IPS-11a (cell line): ENCODE data around the gene NCK2.
"Not testable (repeated sequence)": the region's sequence is repeated elsewhere in the genome, so short reads cannot be mapped to it uniquely, and the experiment has no call there.

ENCODE experiments used
- H3K4me3 ChIP-seq: one replicate; pipeline ENCODE4 v1.5.1; 2013; ENCODE audit warnings: low read depth, low read length, control low read depth

Gene NCK2

DNA sequence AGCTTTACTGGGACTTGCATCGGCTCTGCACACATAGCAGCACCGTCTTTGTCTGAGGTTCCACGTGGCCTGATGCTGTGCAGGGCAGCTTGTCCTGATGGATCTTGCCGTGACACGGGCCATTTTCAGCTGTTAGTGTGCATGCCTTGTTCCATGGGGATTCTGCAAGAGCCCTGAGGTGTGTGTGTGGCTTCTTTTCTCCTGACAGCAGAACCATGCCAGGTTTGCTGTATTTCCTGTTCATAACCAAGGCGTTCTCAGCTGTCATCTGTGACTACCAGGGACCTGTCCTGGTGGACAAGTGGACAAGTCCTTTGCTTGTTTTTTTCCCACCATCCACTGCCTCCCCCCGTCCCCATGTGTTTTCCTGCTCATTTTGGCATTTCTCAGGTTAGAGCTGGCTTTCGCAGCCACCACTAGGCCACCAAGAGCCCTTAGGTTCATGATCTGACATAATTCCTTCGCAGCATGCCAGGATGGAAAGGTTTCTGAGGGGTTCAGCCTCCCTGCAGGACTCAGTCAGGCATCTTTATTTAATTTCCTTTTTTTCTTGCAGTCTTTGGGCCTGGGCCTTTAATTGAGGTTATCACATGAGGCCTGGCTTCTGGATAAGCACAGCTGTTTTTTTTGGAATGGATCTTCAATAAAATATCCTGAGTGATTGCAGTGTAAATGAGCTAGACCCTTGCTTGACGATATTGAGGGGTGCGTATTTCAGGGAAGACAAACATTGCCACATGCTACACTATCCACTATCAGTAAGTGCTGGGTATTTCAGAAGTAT lies 139.4 kb downstream of the NCK2 start:
- H3K4me3 ChIP-seq, result no peak overlapping the region

DNA sequence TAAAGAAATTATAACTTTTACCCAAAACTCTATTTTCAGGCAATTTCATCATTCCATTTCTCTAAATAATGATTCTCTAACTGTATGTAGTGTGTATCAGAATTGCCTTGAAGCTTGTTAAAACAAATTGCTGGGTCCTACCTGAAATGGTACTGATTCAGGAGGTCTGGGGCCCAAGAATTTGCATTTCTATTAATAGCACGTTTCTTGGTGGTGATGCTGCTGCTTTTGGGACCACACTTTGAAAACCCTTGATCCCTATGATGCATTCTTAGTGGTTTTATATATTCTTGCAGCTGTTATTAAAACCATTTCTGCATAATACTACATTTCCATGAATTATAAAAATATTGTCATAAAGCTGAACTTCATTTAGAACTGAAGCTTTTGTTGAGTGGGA lies 140.7 kb downstream of the NCK2 start:
- no peak overlapping the region for H3K4me3 ChIP-seq

DNA sequence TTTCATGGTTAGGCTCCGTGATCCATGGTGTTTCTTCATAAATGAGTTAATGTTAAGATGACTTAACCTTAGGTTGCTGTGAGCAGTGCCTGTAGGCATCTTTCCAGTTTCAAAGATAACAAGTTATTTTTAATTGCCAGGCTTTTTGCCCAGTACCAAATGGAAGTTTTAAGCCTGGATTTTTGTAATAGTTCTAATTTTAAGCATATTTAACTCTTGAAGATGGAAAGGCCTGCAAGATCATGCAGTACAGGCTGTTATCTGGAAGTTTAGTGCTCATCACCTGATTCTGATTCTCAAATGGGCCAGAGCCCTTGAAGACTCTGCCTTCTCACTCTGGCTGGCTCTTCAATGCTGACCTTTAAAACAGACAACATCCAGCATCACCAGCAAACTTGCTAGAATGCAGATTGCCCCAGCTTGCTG lies 141.3 kb downstream of the NCK2 start:
- no peak overlapping the region for H3K4me3 ChIP-seq

DNA sequence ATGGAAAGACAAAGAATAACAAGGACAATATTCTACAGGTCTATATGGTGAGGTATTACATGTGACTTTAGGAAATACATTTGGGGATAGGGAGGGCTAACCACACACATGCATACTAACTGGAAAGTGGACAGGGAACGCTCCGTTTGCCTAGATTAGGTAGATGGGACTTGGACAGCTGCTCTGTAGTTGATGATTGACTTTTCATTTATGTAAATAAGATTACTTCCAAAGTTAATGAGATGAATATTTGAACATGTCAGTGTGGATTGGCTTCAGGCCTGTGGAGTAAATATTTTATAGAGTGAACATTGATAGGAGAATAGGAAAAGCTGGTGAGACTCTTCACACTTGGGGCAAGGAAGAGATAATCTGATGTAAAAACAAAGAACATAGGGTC lies 142.0 kb downstream of the NCK2 start:
- no peak overlapping the region for H3K4me3 ChIP-seq

DNA sequence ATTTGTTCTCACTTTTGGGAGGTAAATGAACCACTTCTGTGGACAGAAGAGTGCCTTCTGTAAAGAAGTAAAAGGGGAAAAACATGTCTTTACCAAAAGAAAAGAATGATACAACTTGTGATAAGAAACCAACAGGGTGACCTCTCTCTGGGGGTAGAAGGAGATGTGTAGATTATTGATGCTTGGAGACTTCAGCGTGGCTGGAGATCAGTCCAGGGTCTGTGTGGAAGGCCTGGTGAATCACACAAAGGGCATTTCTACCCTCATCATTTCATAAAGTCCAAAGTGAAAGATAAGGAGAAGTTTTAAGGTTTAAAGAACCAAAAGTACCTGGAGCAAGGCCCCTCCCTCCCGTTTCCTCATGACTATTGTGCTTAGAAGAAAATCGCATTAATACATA lies 142.5 kb downstream of the NCK2 start:
- H3K4me3 ChIP-seq, result no peak overlapping the region

DNA sequence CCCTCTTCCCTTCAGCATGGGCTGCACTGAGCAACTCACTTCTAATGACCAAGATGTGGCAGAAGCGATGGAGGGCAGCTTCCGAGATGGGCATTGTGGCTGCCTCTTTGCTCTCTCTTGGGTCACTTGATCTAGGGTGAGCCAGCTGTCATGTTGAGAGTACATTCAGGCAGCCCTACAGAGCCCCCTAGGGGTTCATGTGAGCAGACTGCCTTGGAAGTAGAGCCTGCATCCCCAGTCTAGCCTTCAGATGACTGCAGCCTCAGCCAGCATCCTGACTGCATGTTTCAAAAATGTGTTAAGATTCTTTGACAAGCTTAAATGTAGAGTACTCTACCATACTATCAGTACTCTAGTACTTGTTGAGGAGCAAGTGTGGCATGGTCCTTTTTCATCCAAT lies 143.9 kb downstream of the NCK2 start:
- no peak overlapping the region for H3K4me3 ChIP-seq

DNA sequence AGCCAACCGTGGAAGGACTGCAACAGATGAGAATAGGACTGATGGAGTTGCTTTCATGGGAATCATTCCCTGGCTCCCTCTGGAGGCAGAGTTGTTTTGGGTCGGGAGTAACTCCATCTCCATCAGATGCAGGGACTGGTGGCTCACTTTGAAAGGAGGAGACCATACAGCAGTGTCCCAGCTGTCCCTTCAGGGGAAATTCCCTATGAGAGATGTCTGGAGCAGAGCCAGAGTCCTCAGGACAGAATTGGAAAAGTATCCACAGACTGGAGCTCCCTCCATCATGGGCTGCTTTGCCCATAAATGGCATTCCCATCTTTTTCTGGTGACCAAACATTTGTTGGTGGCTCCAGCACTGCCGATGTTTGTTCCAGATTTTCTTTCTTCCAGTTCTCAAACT lies 144.3 kb downstream of the NCK2 start:
- H3K4me3 ChIP-seq, result no peak overlapping the region

DNA sequence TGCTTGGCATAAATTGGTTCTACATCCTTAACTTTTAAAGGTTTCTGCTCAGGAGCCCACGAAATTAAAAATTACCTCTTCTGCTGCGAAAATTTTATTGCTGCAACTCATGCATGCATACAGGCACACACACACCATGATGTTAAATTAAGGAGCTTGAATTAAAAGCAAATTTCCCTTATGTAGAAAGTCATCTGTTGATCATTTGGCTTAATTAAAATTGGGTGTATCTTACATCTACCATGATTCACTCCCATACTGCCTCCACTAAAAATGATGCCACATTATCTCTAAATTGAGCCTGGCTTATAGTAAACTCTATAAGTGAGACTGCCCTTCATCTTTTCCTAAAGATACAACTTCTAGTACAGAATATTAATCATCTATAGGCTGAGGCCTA lies 145.4 kb downstream of the NCK2 start:
- no peak overlapping the region for H3K4me3 ChIP-seq

DNA sequence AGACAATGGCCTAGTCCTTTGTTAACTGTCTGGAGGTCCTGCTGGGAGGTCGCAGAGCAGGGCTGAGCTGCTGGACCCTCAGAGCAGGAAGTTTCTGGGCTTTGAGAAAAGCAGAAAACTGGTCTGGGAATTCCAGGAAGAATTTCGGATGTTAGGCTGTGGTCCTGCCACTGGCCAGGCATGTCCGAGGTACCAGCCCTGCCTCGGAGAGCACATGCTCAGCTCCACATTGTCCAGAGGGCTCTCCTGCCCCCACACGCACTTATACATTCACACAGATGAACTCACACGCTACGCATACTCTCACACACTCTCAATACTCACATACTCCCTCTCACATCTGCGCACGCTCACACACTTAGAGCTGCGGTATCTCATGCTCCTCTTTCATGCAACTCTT lies 146.1 kb downstream of the NCK2 start:
- H3K4me3 ChIP-seq, result no peak overlapping the region

DNA sequence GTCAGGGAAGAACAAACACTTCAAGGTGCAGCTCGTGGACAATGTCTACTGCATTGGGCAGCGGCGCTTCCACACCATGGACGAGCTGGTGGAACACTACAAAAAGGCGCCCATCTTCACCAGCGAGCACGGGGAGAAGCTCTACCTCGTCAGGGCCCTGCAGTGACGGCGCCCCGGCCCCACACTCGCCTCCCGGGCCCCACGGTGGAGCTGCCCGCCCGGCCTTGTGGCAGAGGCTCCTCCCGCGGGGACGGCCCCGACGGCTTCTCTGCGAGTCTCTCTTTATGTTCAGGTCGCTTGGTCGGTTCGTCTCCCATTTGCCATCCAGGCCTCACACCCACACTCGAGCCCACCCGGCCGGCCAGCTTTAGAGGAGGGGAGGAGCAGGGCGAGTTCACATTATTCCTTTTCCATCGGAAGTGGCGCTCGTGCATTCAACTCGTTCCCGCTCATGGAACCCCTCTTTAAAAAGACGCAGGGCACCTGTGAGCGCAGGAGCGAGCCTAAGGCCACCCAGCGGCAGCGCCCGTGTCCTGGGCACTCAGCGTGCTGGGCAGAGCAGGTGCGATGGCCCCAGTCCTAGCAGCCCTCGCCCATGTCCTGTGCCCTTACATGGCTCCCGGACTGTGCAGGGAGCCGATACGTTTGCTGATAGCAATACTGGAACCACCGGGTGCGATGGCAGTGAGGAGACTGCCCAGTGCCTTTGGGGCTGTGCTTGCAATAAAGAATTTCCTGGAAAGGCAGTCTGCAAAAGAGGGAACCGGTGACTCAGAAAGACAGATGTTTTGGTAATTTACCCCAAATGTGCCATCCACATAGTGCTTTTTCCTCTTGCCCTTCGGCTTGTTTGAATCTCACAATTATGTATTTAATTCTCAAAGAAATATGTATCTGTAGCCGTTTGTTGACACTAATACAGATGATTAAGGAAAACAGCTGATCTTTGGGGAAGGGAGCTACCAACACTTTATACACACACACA lies 148.6 kb downstream of the NCK2 start:
- H3K4me3 ChIP-seq, result no peak overlapping the region

DNA sequence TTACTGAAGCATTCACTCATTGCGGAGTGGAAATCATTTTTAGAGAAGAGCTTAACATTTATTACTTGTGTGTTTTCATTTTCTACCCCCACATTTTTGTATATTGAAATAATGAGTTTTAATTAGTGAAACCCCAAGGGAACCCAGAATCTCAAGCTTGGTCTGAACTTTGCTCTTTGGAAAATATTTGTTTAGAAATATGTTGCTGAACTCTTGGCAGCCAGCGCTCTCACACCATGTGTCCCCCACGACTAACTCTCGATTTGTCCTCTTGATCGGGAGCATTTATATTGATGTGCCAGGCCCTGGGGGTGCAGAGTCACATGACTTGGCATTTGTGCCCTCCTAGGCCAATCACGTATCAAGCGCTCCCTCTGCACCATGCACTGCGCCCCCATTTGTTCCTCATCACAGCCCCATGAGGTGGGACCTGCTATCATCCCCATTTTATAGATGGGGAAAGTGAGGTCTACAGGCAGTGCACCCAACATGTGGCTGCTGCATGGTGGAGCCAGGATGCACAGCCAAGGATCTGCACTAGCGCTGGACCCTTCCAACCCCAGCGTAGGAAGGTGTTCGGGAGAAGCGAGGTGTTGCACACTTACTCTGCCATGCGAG lies 149.7 kb downstream of the NCK2 start:
- H3K4me3 ChIP-seq, result no peak overlapping the region

DNA sequence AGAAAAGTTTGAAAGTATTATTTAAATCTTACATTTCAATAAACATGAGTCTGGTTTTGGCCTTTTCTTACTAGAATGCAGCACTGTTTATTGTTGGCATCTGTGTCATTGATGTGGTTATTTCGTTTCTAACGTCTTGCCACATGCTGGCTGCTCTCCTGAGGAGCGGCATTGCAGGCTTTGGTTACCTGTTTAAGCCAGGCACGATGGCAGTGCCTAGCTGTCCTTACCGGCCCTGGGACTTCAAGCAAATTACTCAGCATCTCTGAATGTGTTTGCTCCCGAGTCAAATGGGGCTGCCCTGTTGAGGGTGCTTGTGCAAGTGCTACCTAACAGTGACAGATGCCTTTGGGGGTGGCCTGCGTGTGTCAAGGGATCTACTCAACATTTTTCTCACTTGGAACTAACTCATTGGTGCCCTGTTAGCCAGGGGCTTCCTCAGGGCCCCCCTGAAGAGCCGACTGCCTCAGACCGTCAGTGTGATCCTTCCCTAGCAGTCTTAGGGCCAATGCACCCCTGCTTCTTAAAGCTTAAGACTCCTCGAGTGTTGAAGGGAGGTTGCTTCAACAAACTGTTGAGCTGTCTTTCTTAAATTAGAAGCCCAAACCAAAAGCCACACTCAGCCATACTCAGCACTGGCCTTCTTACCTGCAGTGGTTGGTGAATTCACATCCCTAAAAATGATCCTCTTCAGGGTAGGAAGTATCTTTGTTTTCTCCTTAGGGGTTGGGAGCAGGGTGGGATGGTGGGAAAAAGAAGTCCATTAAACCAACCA lies 151.5 kb downstream of the NCK2 start:
- no peak overlapping the region for H3K4me3 ChIP-seq

DNA sequence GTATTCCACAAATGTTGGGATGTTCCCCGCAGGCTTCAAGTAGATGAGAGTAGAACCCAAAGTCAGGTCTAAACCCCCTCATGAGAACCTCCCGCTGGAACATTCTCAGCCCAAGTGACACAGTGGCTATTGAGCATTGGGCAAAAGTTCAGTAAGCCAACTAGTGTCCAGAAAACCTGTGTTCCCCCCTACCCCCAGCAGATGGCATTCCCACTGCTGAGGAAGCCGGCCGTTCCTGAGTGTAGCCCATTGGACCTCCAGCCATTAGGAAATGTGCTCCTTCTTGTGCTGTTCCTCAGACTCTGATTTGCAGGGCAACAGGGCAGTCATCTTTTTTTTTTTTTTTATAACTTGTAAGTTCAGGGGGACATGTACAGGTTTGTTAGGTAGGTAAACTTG lies 152.1 kb downstream of the NCK2 start:
- no peak overlapping the region for H3K4me3 ChIP-seq

DNA sequence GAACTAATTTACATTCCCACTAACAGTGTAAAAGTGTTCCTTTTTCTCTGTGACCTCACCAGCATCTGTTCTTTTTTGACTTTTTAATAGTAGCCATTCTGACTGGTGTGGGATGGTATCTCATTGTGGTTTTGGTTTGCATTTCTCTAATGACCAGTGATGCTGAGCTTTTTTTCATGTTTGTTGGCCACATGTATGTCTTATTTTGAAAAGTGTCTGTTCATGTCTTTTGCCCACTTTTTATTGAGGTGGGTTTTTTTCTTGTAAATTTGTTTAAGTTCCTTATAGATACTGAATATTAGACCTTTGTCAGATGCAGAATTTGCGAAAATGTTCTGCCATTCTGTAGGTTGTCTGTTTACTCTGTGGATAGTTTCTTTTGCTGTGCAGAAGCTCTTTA lies 153.0 kb downstream of the NCK2 start:
- H3K4me3 ChIP-seq, result not testable (repeated sequence)

DNA sequence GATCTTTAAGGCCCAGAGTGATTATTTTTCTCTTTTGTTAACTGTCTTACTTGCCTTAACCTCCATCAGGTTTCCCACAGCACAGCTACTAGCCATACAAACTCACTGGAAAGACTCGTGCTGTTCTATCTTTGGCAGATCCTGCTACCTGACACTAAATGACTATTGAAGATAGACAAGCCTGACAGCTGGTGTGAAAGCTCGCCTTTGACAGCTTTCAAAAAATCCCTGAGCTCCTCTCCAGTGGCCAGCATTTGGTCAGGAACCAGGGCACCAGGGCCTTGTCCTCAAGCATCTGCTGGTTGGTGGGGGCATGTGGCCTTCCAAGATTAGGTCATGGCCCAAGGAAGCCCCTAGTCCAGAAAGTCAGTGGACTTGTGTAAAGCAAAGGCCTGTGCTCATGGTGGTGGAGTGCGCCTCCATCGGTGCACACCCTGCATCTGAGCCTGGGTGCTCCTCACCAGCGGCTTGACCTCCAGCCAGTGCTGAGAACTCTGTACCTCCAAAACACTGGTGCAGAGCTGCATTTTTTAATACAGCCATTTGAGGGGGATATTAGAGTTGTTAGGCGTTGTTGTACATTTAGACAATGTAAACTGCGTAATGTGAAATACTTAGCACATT lies 158.5 kb downstream of the NCK2 start:
- no peak overlapping the region for H3K4me3 ChIP-seq

DNA sequence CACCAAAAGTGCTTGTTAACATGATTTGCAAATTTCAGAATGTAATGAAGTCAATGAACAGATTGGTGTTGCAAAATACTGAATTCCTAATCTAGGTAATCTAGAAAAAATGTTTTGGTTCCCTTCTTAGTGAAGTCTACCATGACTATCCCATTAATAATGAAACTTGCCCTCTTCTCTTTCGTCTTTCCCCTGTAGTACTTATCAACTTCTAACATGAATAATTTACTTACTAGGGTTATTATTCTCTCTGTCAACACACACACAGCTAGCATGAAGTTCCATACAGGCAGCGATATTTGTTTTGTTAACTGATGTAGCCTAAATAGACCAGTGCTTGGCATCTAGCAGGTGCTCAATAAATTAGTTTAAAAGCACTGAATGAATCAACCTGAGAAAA lies 160.2 kb downstream of the NCK2 start:
- no peak overlapping the region for H3K4me3 ChIP-seq

DNA sequence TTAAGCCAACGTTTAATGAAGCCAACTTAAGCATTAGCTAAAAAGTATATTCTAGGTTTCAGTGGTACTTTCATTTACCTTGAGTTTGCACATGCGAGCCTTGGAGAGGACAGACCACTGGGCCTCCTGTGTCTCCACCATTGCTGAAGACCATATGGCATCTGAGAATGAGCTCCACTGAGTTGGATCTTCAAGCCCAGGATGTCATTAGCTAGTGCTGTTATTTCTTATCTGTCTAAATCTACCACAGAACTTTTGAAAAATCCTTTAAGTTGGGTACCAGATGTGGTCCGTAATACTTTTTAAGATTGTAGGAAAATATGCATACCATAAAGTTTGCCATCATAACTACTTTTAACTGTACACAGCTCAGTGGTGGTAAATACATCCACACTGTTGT lies 161.8 kb downstream of the NCK2 start:
- no peak overlapping the region for H3K4me3 ChIP-seq

DNA sequence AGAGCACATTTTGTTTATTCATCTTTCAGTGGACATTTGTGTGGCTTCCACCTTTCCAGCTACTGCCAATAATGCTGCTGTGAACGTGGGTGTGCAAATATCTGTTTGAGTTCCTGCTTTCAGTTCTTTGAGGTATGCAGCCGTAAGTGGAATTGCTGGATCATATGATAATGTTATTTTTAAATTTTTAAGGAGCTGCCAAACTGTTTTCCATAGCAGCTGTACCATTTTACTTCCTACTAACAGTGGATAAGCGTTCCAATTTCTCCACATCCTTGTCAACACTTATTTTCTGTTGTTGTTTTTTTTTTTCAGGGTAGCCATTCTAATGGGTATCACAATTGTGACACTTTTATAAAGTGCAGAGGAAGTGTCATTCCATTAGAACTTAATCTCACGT lies 162.5 kb downstream of the NCK2 start:
- no peak overlapping the region for H3K4me3 ChIP-seq

DNA sequence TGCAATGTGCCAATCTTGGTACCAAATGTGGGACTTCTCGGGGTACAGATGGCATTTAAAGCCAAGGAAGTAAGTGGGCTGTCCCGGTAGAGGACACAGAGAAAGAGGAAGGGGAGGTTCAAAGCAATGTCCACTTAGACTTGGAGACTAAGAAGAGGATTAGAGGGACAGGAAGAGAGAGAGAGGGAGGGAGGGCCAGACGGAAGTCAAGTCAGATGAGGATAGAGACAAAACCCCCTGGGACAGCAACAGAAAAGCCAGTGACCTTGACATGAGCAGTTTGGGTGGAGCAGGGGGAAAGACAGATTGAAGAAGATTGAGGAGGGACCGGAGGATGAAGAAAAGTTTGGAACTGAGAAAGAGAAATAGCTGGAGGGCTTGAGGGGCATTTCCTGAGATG lies 164.5 kb downstream of the NCK2 start:
- H3K4me3 ChIP-seq, result no peak overlapping the region

DNA sequence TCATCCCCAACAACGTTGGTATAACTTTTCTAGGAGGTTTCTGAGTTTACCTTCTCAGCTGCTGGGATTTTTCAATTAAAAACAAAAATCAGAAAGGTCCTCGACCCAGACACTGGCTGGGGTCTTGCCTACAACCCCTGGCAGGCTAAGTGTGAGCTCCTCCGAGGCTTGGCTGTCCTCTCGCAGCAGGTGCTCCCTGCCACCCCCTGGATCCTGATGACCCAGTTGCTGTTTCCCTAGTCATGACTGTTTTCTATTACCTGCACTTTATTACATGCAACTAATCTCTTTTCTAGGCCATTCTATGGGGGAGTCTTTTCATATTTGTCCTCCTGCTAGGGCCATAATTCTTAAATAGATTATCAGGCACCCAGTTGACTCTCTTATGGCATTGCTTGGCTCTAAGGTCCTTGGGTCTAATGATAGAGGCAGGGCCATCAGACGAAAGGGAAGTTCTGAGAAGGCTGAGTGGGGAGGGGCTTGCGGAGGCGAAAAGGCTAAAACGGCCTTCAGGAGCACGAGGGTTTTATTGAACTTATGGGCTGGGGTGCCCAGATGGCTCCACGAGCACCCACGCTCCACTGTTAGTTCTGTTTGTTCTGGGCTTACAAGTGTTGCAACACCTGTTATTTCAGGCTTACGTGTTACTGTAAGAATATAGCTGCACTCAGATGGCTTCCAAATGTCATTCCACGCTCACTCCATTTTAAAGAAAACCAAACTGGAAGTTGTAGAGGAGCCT lies 166.0 kb downstream of the NCK2 start:
- no peak overlapping the region for H3K4me3 ChIP-seq
